H9 (cell line): ENCODE data around the gene DHRS9. TPM values are rescaled to one million over a fixed set of nuclear protein-coding genes. Genes with fewer than 3 reads are reported as not detected.
A peak's percentile ranks its signal among the peaks of the same experiment; 100 is the strongest.

Experiments
- DNase-seq: peaks from one replicate; pipeline ENCODE4 v3.0.0-alpha.2; 2017
- H2AFZ ChIP-seq: one replicate; pipeline ENCODE4 v1.6.1; 2013; ENCODE audit warnings: mild to moderate bottlenecking, low read length, control low read depth, moderate library complexity
- H2AK5ac ChIP-seq: 2 replicates; pipeline ENCODE4 v1.6.1; 2013; ENCODE audit warnings: low read length, control low read depth, mixed read lengths; ENCODE audit not compliant: insufficient read length
- H2BK120ac ChIP-seq: one replicate; pipeline ENCODE4 v1.6.1; 2013; ENCODE audit warnings: low read depth, mild to moderate bottlenecking, low read length, control low read depth, inconsistent platforms; ENCODE audit not compliant: poor library complexity, severe bottlenecking
- H2BK12ac ChIP-seq: 2 replicates; pipeline ENCODE4 v1.6.1; 2013; ENCODE audit warnings: low read length, control low read depth, mixed read lengths, low read depth; ENCODE audit not compliant: insufficient read length
- H2BK15ac ChIP-seq: 2 replicates; pipeline ENCODE4 v1.6.1; 2013; ENCODE audit warnings: low read depth, low read length, control low read depth
- H2BK20ac ChIP-seq: one replicate; pipeline ENCODE4 v1.6.1; 2013; ENCODE audit warnings: low read depth, mild to moderate bottlenecking, low read length, control low read depth, inconsistent platforms; ENCODE audit not compliant: poor library complexity, severe bottlenecking
- H2BK5ac ChIP-seq: 2 replicates; pipeline ENCODE4 v1.6.1; 2013; ENCODE audit warnings: low read length, control low read depth, mixed read lengths; ENCODE audit not compliant: insufficient read length
- H3K14ac ChIP-seq: 2 replicates; pipeline ENCODE4 v1.6.1; 2013; ENCODE audit warnings: low read length, control low read depth; ENCODE audit not compliant: insufficient read depth
- H3K18ac ChIP-seq: 2 replicates; pipeline ENCODE4 v1.6.1; 2013; ENCODE audit warnings: low read depth, mild to moderate bottlenecking, mixed read lengths, low read length, control low read depth; ENCODE audit not compliant: insufficient read length
- H3K23ac ChIP-seq: 2 replicates; pipeline ENCODE4 v1.6.1; 2013; ENCODE audit warnings: low read length, control low read depth, mixed read lengths, low read depth; ENCODE audit not compliant: insufficient read length
- H3K23me2 ChIP-seq: 2 replicates; pipeline ENCODE4 v1.6.1; 2013; ENCODE audit warnings: low read depth, mild to moderate bottlenecking, mixed read lengths, low read length, control low read depth; ENCODE audit not compliant: insufficient read length, poor library complexity, severe bottlenecking
- H3K27ac ChIP-seq: 2 replicates; pipeline ENCODE4 v1.5.1; 2013; ENCODE audit warnings: low read length, control low read depth, mixed read lengths, low read depth; ENCODE audit not compliant: insufficient read length
- H3K27me3 ChIP-seq: 2 replicates; pipeline ENCODE4 v1.6.1; 2013; ENCODE audit warnings: low read length, control low read depth, inconsistent platforms; ENCODE audit not compliant: insufficient read depth
- H3K4ac ChIP-seq: 2 replicates; pipeline ENCODE4 v1.6.1; 2013; ENCODE audit warnings: low read depth, mild to moderate bottlenecking, control low read depth, inconsistent platforms, low read length, moderate library complexity
- H3K4me1 ChIP-seq: 2 replicates; pipeline ENCODE4 v1.6.1; 2013; ENCODE audit warnings: low read length, control low read depth, inconsistent platforms; ENCODE audit not compliant: insufficient read depth
- H3K4me2 ChIP-seq: 2 replicates; pipeline ENCODE4 v1.6.1; 2013; ENCODE audit warnings: low read length, control low read depth, mixed read lengths; ENCODE audit not compliant: insufficient read length, insufficient read depth
- H3K56ac ChIP-seq: 2 replicates; pipeline ENCODE4 v1.6.1; 2013; ENCODE audit warnings: low read depth, mild to moderate bottlenecking, mixed read lengths, low read length, control low read depth; ENCODE audit not compliant: insufficient read length
- H3K79me1 ChIP-seq: 2 replicates; pipeline ENCODE4 v1.6.1; 2013; ENCODE audit warnings: low read depth, mild to moderate bottlenecking, moderate library complexity, low read length, control low read depth, inconsistent platforms; ENCODE audit not compliant: insufficient read depth, poor library complexity, severe bottlenecking
- H3K79me2 ChIP-seq: 2 replicates; pipeline ENCODE4 v1.6.1; 2013; ENCODE audit warnings: low read length, control low read depth, inconsistent platforms; ENCODE audit not compliant: insufficient read depth
- H3K9ac ChIP-seq: 2 replicates; pipeline ENCODE4 v1.6.1; 2013; ENCODE audit warnings: low read length, control low read depth, mixed read lengths; ENCODE audit not compliant: insufficient read length; ENCODE audit errors: extremely low read depth
- H3K9me3 ChIP-seq: one replicate; pipeline ENCODE4 v1.6.1; 2013; ENCODE audit warnings: low read depth, low read length, inconsistent platforms; ENCODE audit not compliant: control insufficient read depth
- H3T11ph ChIP-seq: one replicate; pipeline ENCODE4 v1.6.1; 2013; ENCODE audit warnings: mild to moderate bottlenecking, low read length, control low read depth, inconsistent platforms
- H4K20me1 ChIP-seq: one replicate; pipeline ENCODE4 v1.6.1; 2013; ENCODE audit not compliant: control insufficient read depth, insufficient read length, insufficient read depth
- H4K5ac ChIP-seq: 2 replicates; pipeline ENCODE4 v1.6.1; 2013; ENCODE audit warnings: low read depth, mild to moderate bottlenecking, mixed read lengths, low read length, control low read depth; ENCODE audit not compliant: insufficient read length
- H4K8ac ChIP-seq: replicated peaks from 2 replicates; pipeline ENCODE4 v1.6.1; 2013; ENCODE audit warnings: low read length, control low read depth, mixed read lengths, low read depth; ENCODE audit not compliant: insufficient read length
- H4K91ac ChIP-seq: 2 replicates; pipeline ENCODE4 v1.6.1; 2013; ENCODE audit warnings: low read depth, mild to moderate bottlenecking, moderate library complexity, mixed read lengths, low read length, control low read depth; ENCODE audit not compliant: insufficient read length
- H3K27ac Mint-ChIP-seq, 3 experiments: 2 replicates in 2 of 3; 3 replicates in 1 of 3; pipeline ENCODE4 v1.8.0; 2020 to 2021; ENCODE audit warnings: mixed read lengths in 3 of 3, mild to moderate bottlenecking in 1 of 3, moderate library complexity in 1 of 3
- H3K27me3 Mint-ChIP-seq: 2 replicates; pipeline ENCODE4 v1.8.0; 2021; ENCODE audit warnings: low read depth, mild to moderate bottlenecking, moderate library complexity, mixed read lengths
- H3K36me3 Mint-ChIP-seq, 3 experiments: 2 replicates in 2 of 3; 3 replicates in 1 of 3; pipeline ENCODE4 v1.8.0; 2020 to 2021; ENCODE audit warnings: low read depth in 3 of 3, mixed read lengths in 3 of 3; ENCODE audit not compliant: insufficient read depth in 1 of 3
- H3K4me1 Mint-ChIP-seq, 2 experiments: 2 replicates each; pipeline ENCODE4 v1.8.0; 2020; ENCODE audit warnings: mixed read lengths in 2 of 2
- H3K4me3 Mint-ChIP-seq, 2 experiments: 2 replicates in 1 of 2; 3 replicates in 1 of 2; pipeline ENCODE4 v1.8.0; 2020 to 2021; ENCODE audit warnings: mild to moderate bottlenecking in 2 of 2, mixed read lengths in 2 of 2, moderate library complexity in 1 of 2
- H3K9me3 Mint-ChIP-seq, 2 experiments: 2 replicates in 1 of 2; 3 replicates in 1 of 2; pipeline ENCODE4 v1.8.0; 2020; ENCODE audit warnings: mild to moderate bottlenecking in 2 of 2, mixed read lengths in 2 of 2, moderate library complexity in 1 of 2
- CTCF ChIP-seq: fragments of 200-600 bp; sonication (generic); conservative IDR thresholded peaks from 3 replicates; pipeline ENCODE4 v1.8.0; 2021; ENCODE audit warnings: antibody characterized with exemption, mild to moderate bottlenecking
- WGBS: extraction: QIAGEN DNeasy Blood & Tissue Kit; methylation state at CpG from one replicate; pipeline ENCODE4 v1.1.7; 2013; ENCODE audit warnings: missing lambda C conversion rate, low lambda C conversion rate, mixed read lengths; ENCODE audit not compliant: insufficient read length; ENCODE audit errors: extremely low coverage; 5-methylcytosine and 5-hydroxymethylcytosine counted together
- total RNA-seq: library from RNA; stranded (reverse); gene quantifications from 2 replicates; pipeline ENCODE4 v1.2.1, GENCODE V29; 2021

DHRS9 gene
- total RNA-seq, 1 experiment from 2014 or later, result not detected

GRCh38 chr2:169141713-169142352 lies 72.5 kb downstream of the DHRS9 start:
- Histone ChIP-seq H3K18ac (no peak overlapping the region), H3T11ph (no peak overlapping the region), H3K4ac (no peak overlapping the region), H2BK15ac (no peak overlapping the region), H3K27me3 (no peaks in the 10 kb centered on the region), H3K23me2 (no peaks in the 10 kb centered on the region), H2BK20ac (no peak overlapping the region), H3K4me1 (peaks cover 2% of the 10 kb centered on the region; the same call in 1 of the 2 replicates), H3K4me2 (no peak overlapping the region), H3K14ac (no peak overlapping the region), H2BK12ac (no peak overlapping the region), H3K9ac (no peak overlapping the region), H3K79me2 (no peaks in the 10 kb centered on the region), H3K56ac (no peak overlapping the region), H2BK5ac (no peak overlapping the region), H4K91ac (no peak overlapping the region), H2AFZ (no peak overlapping the region), H2BK120ac (no peak overlapping the region), H4K5ac (no peak overlapping the region), H4K20me1 (no peaks in the 10 kb centered on the region), H3K27ac (no peak overlapping the region), H3K79me1 (no peaks in the 10 kb centered on the region), H3K23ac (no peak overlapping the region), H2AK5ac (no peak overlapping the region), H4K8ac (no peak overlapping the region), H3K9me3 (no peaks in the 10 kb centered on the region)
- peak; percentile 75 for DNase-seq
- Mint-ChIP-seq H3K27me3 (no peaks in the 10 kb centered on the region; the same call in 1 of the 2 replicates), H3K9me3 (no peaks in the 10 kb centered on the region), H3K4me1 (peaks cover 30 to 32% of the 10 kb centered on the region in 2 experiments), H3K27ac (no peak overlapping the region), H3K4me3 (no peak overlapping the region), H3K36me3 (no peaks in the 10 kb centered on the region)
- peak; percentile 85 for TF ChIP-seq CTCF
- no CpG with 5 or more reads among the region's 10 CpGs for WGBS
